ENCODE results near the gene SESTD1.
"Not testable (repeated sequence)": the region's sequence is repeated elsewhere in the genome, so short reads cannot be mapped to it uniquely, and the experiment has no call there.

Gene SESTD1

GRCh38 chr2:179070895-179071294, 193.7 kb downstream of the SESTD1 start:
- DNase-seq (ENCODE audit: extremely low read depth, insufficient read length): no peak
- no peak overlapping the region for H3K4me3 ChIP-seq (replicated peaks; ENCODE audit: low read depth, low read length)
- H3K36me3 ChIP-seq (ENCODE audit: control insufficient read depth, insufficient read depth, low read length): no peaks in the 10 kb centered on the region
- H3K27me3 ChIP-seq (replicated peaks; ENCODE audit: control insufficient read depth, insufficient read depth, low read length): no peaks in the 10 kb centered on the region
- no peak for TF ChIP-seq CTCF (IDR thresholded peaks at IDR 0.05; ENCODE audit: insufficient read depth, low read length, poor library complexity, severe bottlenecking)

GRCh38 chr2:179069685-179070084, 194.9 kb downstream of the SESTD1 start:
- DNase-seq (ENCODE audit: extremely low read depth, insufficient read length): no peak
- TF ChIP-seq CTCF (IDR thresholded peaks at IDR 0.05; ENCODE audit: insufficient read depth, low read length, poor library complexity, severe bottlenecking): no peak
- no peak overlapping the region for H3K4me3 ChIP-seq (replicated peaks; ENCODE audit: low read depth, low read length)

GRCh38 chr2:179068991-179069643, 195.5 kb downstream of the SESTD1 start:
- TF ChIP-seq CTCF (IDR thresholded peaks at IDR 0.05; ENCODE audit: insufficient read depth, low read length, poor library complexity, severe bottlenecking): no peak
- H3K36me3 ChIP-seq (ENCODE audit: control insufficient read depth, insufficient read depth, low read length): no peaks in the 10 kb centered on the region

More at GRCh38 chr2:179069685-179070084, 194.9 kb downstream of the SESTD1 start:
- no peaks in the 10 kb centered on the region for H3K27me3 ChIP-seq (replicated peaks; ENCODE audit: control insufficient read depth, insufficient read depth, low read length)
- no peaks in the 10 kb centered on the region for H3K36me3 ChIP-seq (ENCODE audit: control insufficient read depth, insufficient read depth, low read length)

DNA sequence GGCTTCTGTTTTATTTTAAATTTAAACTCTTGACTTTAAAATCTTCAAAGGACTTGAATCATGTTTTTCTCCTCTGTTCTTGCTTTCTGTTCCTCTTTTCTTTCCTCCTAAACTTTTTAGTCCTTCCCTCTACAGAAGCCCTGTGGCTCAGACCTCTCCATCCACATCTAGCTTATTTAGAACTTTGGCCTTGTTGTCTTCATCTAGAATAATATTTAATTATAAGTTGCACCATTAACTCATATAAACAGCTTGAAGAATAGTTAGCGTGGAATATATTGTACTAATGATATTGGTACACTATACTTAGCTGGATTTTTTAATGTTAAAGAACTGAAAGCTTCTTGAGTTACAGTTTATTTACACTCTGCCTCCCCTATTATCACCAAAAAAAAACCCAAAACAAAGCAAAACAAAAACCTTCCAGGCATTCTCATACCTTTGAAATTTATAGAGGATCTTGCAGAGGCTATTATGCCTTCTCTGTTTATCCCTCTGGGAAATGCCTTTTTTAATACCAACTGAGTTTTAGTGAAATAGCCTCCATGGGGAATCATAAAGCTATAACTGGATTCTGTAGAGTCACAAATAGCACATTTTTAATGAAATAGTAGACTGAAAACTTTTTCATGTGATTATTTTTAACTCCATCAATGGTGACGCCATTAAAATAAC, 205.5 kb downstream of the SESTD1 start:
- H3K27me3 ChIP-seq (replicated peaks; ENCODE audit: control insufficient read depth, insufficient read depth, low read length): no peaks in the 10 kb centered on the region
- TF ChIP-seq CTCF (IDR thresholded peaks at IDR 0.05; ENCODE audit: insufficient read depth, low read length, poor library complexity, severe bottlenecking): no peak
- H3K36me3 ChIP-seq (ENCODE audit: control insufficient read depth, insufficient read depth, low read length): no peaks in the 10 kb centered on the region
- no peak overlapping the region for H3K4me3 ChIP-seq (replicated peaks; ENCODE audit: low read depth, low read length)
- DNase-seq (ENCODE audit: extremely low read depth, insufficient read length): no peak

More at GRCh38 chr2:179068991-179069643, 195.5 kb downstream of the SESTD1 start:
- no peak for DNase-seq (ENCODE audit: extremely low read depth, insufficient read length)
- Histone ChIP-seq H3K27me3 (replicated peaks; ENCODE audit: control insufficient read depth, insufficient read depth, low read length) (no peaks in the 10 kb centered on the region), H3K4me3 (replicated peaks; ENCODE audit: low read depth, low read length) (no peak overlapping the region)

DNA sequence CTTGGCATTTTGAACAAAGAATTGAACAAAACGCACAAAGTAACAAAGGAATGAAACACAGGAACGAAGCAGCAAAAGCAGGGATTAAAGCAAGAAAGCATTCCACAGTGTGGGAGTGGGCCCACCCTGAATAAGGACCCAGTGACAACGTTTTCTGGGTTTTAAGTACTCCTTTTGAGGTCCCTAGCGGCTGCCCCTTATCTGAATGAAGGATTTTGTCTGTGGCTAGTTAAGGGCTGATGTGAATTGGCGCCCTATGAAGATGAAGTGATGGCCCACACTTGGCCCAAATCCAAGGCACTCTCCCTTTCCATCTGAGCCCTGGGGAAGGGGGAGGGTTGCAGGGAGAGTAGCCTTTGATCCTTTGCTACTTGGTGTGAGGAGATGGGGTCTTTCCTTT, 206.9 kb downstream of the SESTD1 start:
- no peak for DNase-seq (ENCODE audit: extremely low read depth, insufficient read length)
- TF ChIP-seq CTCF (IDR thresholded peaks at IDR 0.05; ENCODE audit: insufficient read depth, low read length, poor library complexity, severe bottlenecking): no peak
- Histone ChIP-seq H3K36me3 (ENCODE audit: control insufficient read depth, insufficient read depth, low read length) (no peaks in the 10 kb centered on the region), H3K27me3 (replicated peaks; ENCODE audit: control insufficient read depth, insufficient read depth, low read length) (no peaks in the 10 kb centered on the region), H3K4me3 (replicated peaks; ENCODE audit: low read depth, low read length) (no peak overlapping the region)

DNA sequence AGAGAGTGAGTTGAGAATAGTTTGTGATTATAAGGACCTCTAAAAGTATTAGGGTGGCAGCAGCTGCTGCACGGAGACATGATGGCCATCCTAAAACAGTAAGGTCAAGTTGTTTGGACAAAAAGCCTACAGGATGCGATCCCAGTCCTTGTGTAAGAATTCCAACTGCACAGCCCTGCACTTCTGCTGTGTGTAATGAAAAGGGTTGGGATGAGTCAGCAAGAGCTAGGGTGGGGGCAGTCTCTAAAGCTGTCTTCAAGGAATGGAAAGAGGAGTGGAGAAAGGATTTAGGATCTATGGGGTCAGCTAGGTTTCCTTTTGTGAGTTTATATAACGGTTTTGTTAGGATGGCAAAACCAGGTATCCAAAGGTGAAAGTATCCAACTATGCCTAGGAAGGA, 211.1 kb downstream of the SESTD1 start:
- not testable (repeated sequence) for H3K36me3 ChIP-seq (ENCODE audit: control insufficient read depth, insufficient read depth, low read length); DNase-seq (ENCODE audit: extremely low read depth, insufficient read length); H3K27me3 ChIP-seq (replicated peaks; ENCODE audit: control insufficient read depth, insufficient read depth, low read length); H3K4me3 ChIP-seq (replicated peaks; ENCODE audit: low read depth, low read length)
